Fibroblast of villous mesenchyme (primary cell): Measurements from ENCODE around the gene JRKL. TPM values are rescaled to one million over a fixed set of nuclear protein-coding genes. Genes with fewer than 3 reads are reported as not detected.

ENCODE experiments used
- DNase-seq: peaks from one replicate; pipeline ENCODE4 v3.0.0-alpha.2; 2010; ENCODE audit warnings: low read depth
- H3K4me3 ChIP-seq: 2 replicates; pipeline ENCODE4 v1.5.1; 2011; ENCODE audit warnings: low read depth, mild to moderate bottlenecking, low read length
- CTCF ChIP-seq: IDR thresholded peaks from 2 replicates; pipeline ENCODE4 v1.5.1; 2012; ENCODE audit warnings: low read depth, mild to moderate bottlenecking, low read length; ENCODE audit not compliant: insufficient read depth
- total RNA-seq: library from RNA; depleted of rRNA; stranded (reverse); fragments of >200 nt; gene quantifications from 2 replicates; pipeline ENCODE4 v1.2.3, GENCODE V29; 2012

JRKL gene
- total RNA-seq, 1 donor = 10.4 TPM

GRCh38 chr11:96373826-96374225 is 16.0 kb upstream of the JRKL start:
- no peak for DNase-seq
- no peak for TF ChIP-seq CTCF

DNA sequence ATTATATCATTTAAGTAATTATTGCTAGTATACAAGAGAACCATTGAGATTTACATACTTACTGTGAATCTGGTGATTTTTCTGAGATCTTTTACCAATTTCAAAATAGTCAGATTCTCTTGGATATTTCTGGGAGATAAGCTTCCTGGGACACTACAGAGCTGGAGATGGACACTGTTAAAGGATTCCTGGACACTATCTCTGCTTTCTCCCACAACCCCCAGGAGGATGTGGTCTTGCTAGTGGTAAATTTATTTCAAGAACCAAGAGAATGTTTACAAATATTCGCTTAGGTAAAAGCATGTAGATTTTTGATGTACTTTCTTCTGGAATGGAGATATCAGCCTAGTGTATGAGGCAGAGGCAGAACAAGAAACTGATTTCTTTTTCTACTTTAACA is 13.0 kb upstream of the JRKL start:
- no peak for TF ChIP-seq CTCF
- DNase-seq = no peak
- no peak overlapping the region for H3K4me3 ChIP-seq

More at GRCh38 chr11:96373826-96374225, 16.0 kb upstream of the JRKL start:
- no peak overlapping the region for H3K4me3 ChIP-seq

GRCh38 chr11:96384156-96384555 is 5.7 kb upstream of the JRKL start:
- no peak for DNase-seq
- TF ChIP-seq CTCF = no peak
- H3K4me3 ChIP-seq = no peak overlapping the region

- DNase-seq = no peak
- no peak overlapping the region for H3K4me3 ChIP-seq
- TF ChIP-seq CTCF = no peak
Observed at GRCh38 chr11:96385187-96385586, 4.6 kb upstream of the JRKL start.

DNA sequence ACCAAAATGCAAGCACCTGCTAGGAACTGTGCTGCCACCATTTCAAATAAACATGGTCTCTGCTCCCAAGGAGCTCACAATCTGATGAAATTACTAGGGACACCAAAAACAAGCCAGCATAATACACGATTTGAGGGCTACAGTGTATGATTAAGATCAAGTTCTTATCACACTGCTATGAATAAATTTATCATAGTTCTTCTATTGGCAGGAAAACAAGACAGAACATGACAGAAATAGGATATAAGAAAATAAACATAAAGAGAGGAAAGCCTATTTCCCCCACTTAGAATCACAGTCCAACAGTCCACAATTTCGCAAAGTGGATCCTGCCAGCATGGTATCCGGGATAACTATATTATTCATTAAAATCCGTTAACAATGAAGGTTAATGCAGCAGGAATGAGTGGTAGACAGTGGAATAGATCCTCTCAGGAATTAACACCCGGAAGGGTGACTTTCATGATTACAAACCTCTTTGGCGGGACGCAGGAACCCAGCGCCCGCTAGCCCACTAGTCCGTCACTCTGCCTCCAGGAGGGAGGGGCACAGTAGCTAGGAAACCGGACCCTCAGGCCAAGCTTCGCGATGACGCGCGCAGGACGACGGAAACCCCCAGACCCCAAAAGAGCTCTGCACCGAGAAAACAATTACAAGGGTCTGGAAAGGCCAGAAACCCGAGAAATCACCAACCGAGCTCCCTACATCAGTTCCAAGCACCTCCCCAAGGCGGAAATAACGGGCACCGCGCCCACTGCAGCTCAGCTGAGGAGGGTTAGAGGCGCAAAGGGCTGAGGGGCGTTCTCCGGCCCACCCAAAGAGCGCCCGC is 708 bp upstream of the JRKL start:
- TF ChIP-seq CTCF = no peak
- DNase-seq = no peak
- peak overlapping the region; percentile 97 for H3K4me3 ChIP-seq

GRCh38 chr11:96390488-96390792 is 627 bp downstream of the JRKL start:
- peak; percentile 64 for DNase-seq
- H3K4me3 ChIP-seq = peak overlapping the region; percentile 97
- TF ChIP-seq CTCF = no peak

GRCh38 chr11:96391698-96392307 is 2.0 kb downstream of the JRKL start:
- TF ChIP-seq CTCF = no peak
- H3K4me3 ChIP-seq = no peak overlapping the region
- DNase-seq = no peak
